Liver (tissue), 9 donors: ENCODE data around the gene PLB1. TPM values are rescaled to one million over a fixed set of nuclear protein-coding genes. Genes with fewer than 3 reads are reported as not detected.

Source experiments
- DNase-seq: peaks from one replicate; pipeline ENCODE4 v3.0.0-alpha.2; 2017; ENCODE audit warnings: low spot score
- H3K27ac ChIP-seq, 2 donors: one replicate each; pipeline ENCODE4 v1.7.0; 2013; ENCODE audit warnings: inconsistent platforms in 2 of 2, low read length in 2 of 2, control low read depth in 1 of 2, low read depth in 1 of 2, mild to moderate bottlenecking in 1 of 2
- H3K27me3 ChIP-seq, 4 donors: one replicate each; pipeline versions ENCODE4 v1.6.1 to v1.7.0; 2013; ENCODE audit warnings: low read length in 3 of 4, inconsistent platforms in 1 of 4, mild to moderate bottlenecking in 1 of 4, moderate library complexity in 1 of 4; ENCODE audit not compliant: control insufficient read depth in 4 of 4, insufficient read depth in 4 of 4
- H3K36me3 ChIP-seq, 4 donors: one replicate each; pipeline versions ENCODE4 v1.6.1 to v1.7.0; 2013; ENCODE audit warnings: low read length in 3 of 4, mild to moderate bottlenecking in 3 of 4, low read depth in 1 of 4, moderate library complexity in 1 of 4; ENCODE audit not compliant: control insufficient read depth in 4 of 4, insufficient read depth in 3 of 4
- H3K4me1 ChIP-seq, 4 donors: one replicate each; pipeline versions ENCODE4 v1.6.1 to v1.7.0; 2013; ENCODE audit warnings: low read length in 3 of 4, mild to moderate bottlenecking in 3 of 4, moderate library complexity in 1 of 4; ENCODE audit not compliant: control insufficient read depth in 4 of 4, insufficient read depth in 4 of 4
- H3K4me3 ChIP-seq, 3 donors: one replicate each; pipeline versions ENCODE4 v1.6.1 to v1.7.0; 2013; ENCODE audit warnings: low read length in 3 of 3, control low read depth in 1 of 3, low read depth in 1 of 3, mild to moderate bottlenecking in 1 of 3
- H3K9ac ChIP-seq, 2 donors: one replicate each; pipeline ENCODE4 v1.7.0; 2013; ENCODE audit warnings: low read length in 2 of 2, mild to moderate bottlenecking in 2 of 2, moderate library complexity in 2 of 2, control low read depth in 1 of 2, low read depth in 1 of 2
- H3K9me3 ChIP-seq, 4 donors: one replicate each; pipeline versions ENCODE4 v1.6.1 to v1.7.0; 2013; ENCODE audit warnings: low read length in 3 of 4; ENCODE audit not compliant: control insufficient read depth in 4 of 4
- ATF3 ChIP-seq: IDR thresholded peaks from 2 replicates; pipeline ENCODE4 v1.6.1; 2016; ENCODE audit warnings: antibody characterized with exemption
- CTCF ChIP-seq: fragments of 150-350 bp; IDR thresholded peaks from 2 replicates; pipeline ENCODE4 v1.5.1; 2017; ENCODE audit warnings: improper control_type of control experiment, low read depth, low read length; ENCODE audit not compliant: missing input control
- EGR1 ChIP-seq, 2 donors: IDR thresholded peaks; 2 replicates each; pipeline ENCODE4 v1.6.1; 2016 to 2018; ENCODE audit warnings: antibody characterized with exemption in 2 of 2, low read depth in 2 of 2
- FOXA1 ChIP-seq: IDR thresholded peaks from 2 replicates; pipeline ENCODE4 v1.6.1; 2016; ENCODE audit warnings: antibody characterized with exemption
- GABPA ChIP-seq, 2 donors: IDR thresholded peaks in 1 of 2; conservative IDR thresholded peaks in 1 of 2; 2 replicates each; pipeline ENCODE4 v1.6.1; 2016; ENCODE audit warnings: antibody characterized with exemption in 2 of 2, mild to moderate bottlenecking in 1 of 2, moderate library complexity in 1 of 2
- HNF4A ChIP-seq, 2 donors: conservative IDR thresholded peaks; 2 replicates each; pipeline ENCODE4 v1.6.1; 2016; ENCODE audit warnings: antibody characterized with exemption in 2 of 2, mild to moderate bottlenecking in 2 of 2
- JUND ChIP-seq, 2 donors: IDR thresholded peaks; 2 replicates each; pipeline ENCODE4 v1.6.1; 2016; ENCODE audit warnings: antibody characterized with exemption in 2 of 2
- RAD21 ChIP-seq, 2 donors: IDR thresholded peaks; 2 replicates each; pipeline ENCODE4 v1.6.1; 2016; ENCODE audit warnings: antibody characterized with exemption in 2 of 2, mild to moderate bottlenecking in 2 of 2
- RXRA ChIP-seq, 2 donors: IDR thresholded peaks; 2 replicates each; pipeline ENCODE4 v1.6.1; 2017 to 2018; ENCODE audit warnings: antibody characterized with exemption in 2 of 2, mild to moderate bottlenecking in 1 of 2
- SP1 ChIP-seq: IDR thresholded peaks from 2 replicates; pipeline ENCODE4 v1.6.1; 2018; ENCODE audit warnings: antibody characterized with exemption, mild to moderate bottlenecking
- YY1 ChIP-seq: IDR thresholded peaks from 2 replicates; pipeline ENCODE4 v1.6.1; 2016; ENCODE audit warnings: antibody characterized with exemption, mild to moderate bottlenecking
- ZBTB33 ChIP-seq: IDR thresholded peaks from 2 replicates; pipeline ENCODE4 v1.6.1; 2016; ENCODE audit warnings: antibody characterized with exemption
- WGBS: extraction: QIAGEN DNeasy Blood & Tissue Kit; methylation state at CpG from one replicate; pipeline ENCODE4 v1.1.7; 2013; 5-methylcytosine and 5-hydroxymethylcytosine counted together
- polyA plus RNA-seq, 2 donors: library from polyadenylated mRNA; stranded (reverse) in 1 of 2; unstranded in 1 of 2; fragments of 200-250 nt in 1 of 2; fragments of >200 nt in 1 of 2; fragmentation: Nextera tagmentation in 1 of 2; extraction: Ambion mirVana in 1 of 2; gene quantifications; one replicate each; pipeline versions ENCODE4 v1.2.1 to v1.2.3, GENCODE V29; 2013 to 2015
- total RNA-seq, 2 donors: library from RNA; depleted of rRNA; stranded (reverse); fragments of >200 nt; gene quantifications; one replicate each; pipeline ENCODE4 v1.2.3, GENCODE V29; 2014
- TF ChIP-seq, protein P1 (sequence below): IDR thresholded peaks from 2 replicates; pipeline ENCODE4 v1.6.1; 2016; ENCODE audit warnings: antibody characterized with exemption, mild to moderate bottlenecking
- TF ChIP-seq, protein P2 (sequence below): IDR thresholded peaks from 2 replicates; pipeline ENCODE4 v1.6.1; 2016; ENCODE audit warnings: antibody characterized with exemption
- donor health status: healthy.
- donor health status: healthy.
- donor health status: healthy.
- donor health status: healthy.
- donor health status: healthy.

The PLB1 gene
- total and polyA plus RNA-seq, 4 donors, result 0.58 to 4.5 (median 1.6) TPM

- TF ChIP-seq, protein P1, sequence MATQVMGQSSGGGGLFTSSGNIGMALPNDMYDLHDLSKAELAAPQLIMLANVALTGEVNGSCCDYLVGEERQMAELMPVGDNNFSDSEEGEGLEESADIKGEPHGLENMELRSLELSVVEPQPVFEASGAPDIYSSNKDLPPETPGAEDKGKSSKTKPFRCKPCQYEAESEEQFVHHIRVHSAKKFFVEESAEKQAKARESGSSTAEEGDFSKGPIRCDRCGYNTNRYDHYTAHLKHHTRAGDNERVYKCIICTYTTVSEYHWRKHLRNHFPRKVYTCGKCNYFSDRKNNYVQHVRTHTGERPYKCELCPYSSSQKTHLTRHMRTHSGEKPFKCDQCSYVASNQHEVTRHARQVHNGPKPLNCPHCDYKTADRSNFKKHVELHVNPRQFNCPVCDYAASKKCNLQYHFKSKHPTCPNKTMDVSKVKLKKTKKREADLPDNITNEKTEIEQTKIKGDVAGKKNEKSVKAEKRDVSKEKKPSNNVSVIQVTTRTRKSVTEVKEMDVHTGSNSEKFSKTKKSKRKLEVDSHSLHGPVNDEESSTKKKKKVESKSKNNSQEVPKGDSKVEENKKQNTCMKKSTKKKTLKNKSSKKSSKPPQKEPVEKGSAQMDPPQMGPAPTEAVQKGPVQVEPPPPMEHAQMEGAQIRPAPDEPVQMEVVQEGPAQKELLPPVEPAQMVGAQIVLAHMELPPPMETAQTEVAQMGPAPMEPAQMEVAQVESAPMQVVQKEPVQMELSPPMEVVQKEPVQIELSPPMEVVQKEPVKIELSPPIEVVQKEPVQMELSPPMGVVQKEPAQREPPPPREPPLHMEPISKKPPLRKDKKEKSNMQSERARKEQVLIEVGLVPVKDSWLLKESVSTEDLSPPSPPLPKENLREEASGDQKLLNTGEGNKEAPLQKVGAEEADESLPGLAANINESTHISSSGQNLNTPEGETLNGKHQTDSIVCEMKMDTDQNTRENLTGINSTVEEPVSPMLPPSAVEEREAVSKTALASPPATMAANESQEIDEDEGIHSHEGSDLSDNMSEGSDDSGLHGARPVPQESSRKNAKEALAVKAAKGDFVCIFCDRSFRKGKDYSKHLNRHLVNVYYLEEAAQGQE, result no peak
Observed at GRCh38 chr2:28568036-28568435, 72.2 kb downstream of the PLB1 start (continued).

GRCh38 chr2:28568533-28568932, 72.7 kb downstream of the PLB1 start:
- Histone ChIP-seq H3K9me3 (peaks cover 0 to 2% (median 0%) of the 10 kb centered on the region in 4 donors), H3K9ac (no peak overlapping the region), H3K4me1 (peaks cover 0 to 6% (median 4%) of the 10 kb centered on the region in 4 donors), H3K4me3 (no peak overlapping the region), H3K36me3 (no peaks in the 10 kb centered on the region), H3K27me3 (no peaks in the 10 kb centered on the region), H3K27ac (no peak overlapping the region)
- WGBS, result 61% methylated on average over 5 of the region's 5 CpGs
- no peak for DNase-seq
- TF ChIP-seq JUND (IDR thresholded peaks at IDR 0.05) (no peak), RXRA (IDR thresholded peaks at IDR 0.05) (no peak), YY1 (no peak), RAD21 (IDR thresholded peaks at IDR 0.05) (no peak), CTCF (no peak), EGR1 (IDR thresholded peaks at IDR 0.05; ENCODE audit: low read depth in 2 of 2) (no peak), ZBTB33 (no peak), FOXA1 (no peak), ATF3 (no peak), HNF4A (conservative IDR thresholded peaks at IDR 0.05) (no peak), SP1 (no peak), GABPA (IDR thresholded peaks at IDR 0.05 in 1 of 2, conservative IDR thresholded peaks at IDR 0.05 in 1 of 2) (no peak)
- TF ChIP-seq, protein P2, sequence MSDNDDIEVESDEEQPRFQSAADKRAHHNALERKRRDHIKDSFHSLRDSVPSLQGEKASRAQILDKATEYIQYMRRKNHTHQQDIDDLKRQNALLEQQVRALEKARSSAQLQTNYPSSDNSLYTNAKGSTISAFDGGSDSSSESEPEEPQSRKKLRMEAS, result no peak
